Neural crest cell (in vitro differentiated cells): Measurements from ENCODE around the gene PAXIP1. TPM values are rescaled to one million over a fixed set of nuclear protein-coding genes. Genes with fewer than 3 reads are reported as not detected.

ENCODE experiments used
- DNase-seq: peaks from one replicate; pipeline ENCODE4 v3.0.0; 2021; ENCODE audit warnings: low read depth, mixed read lengths, low spot score
- H3K27ac Mint-ChIP-seq: one replicate; pipeline ENCODE4 v1.8.0; 2021; ENCODE audit warnings: mild to moderate bottlenecking, mixed read lengths; ENCODE audit not compliant: unreplicated experiment
- H3K27me3 Mint-ChIP-seq: 2 replicates; pipeline ENCODE4 v1.8.0; 2021; ENCODE audit warnings: low read depth, mild to moderate bottlenecking, mixed read lengths
- H3K36me3 Mint-ChIP-seq: 2 replicates; pipeline ENCODE4 v1.8.0; 2021; ENCODE audit warnings: low read depth, mild to moderate bottlenecking, mixed read lengths
- H3K4me1 Mint-ChIP-seq: 2 replicates; pipeline ENCODE4 v1.8.0; 2021; ENCODE audit warnings: mixed read lengths
- H3K4me3 Mint-ChIP-seq: one replicate; pipeline ENCODE4 v1.8.0; 2021; ENCODE audit warnings: mild to moderate bottlenecking, mixed read lengths
- H3K9me3 Mint-ChIP-seq: 2 replicates; pipeline ENCODE4 v1.8.0; 2021; ENCODE audit warnings: mixed read lengths
- CTCF ChIP-seq: fragments of 200-600 bp; sonication (generic); conservative IDR thresholded peaks from 2 replicates; pipeline ENCODE4 v1.5.0; 2021; ENCODE audit warnings: antibody characterized with exemption, mild to moderate bottlenecking
- total RNA-seq: library from RNA; stranded (reverse); gene quantifications from 2 replicates; pipeline ENCODE4 v1.2.1, GENCODE V29; 2021

Gene PAXIP1
- total RNA-seq, 1 donor from 2014 or later, result 32.1 TPM

GRCh38 chr7:155000795-155001194 lies 2.1 kb downstream of the PAXIP1 start:
- no peaks in the 10 kb centered on the region for H3K9me3 Mint-ChIP-seq
- TF ChIP-seq CTCF, result no peak
- H3K27ac Mint-ChIP-seq, result no peak overlapping the region
- H3K4me1 Mint-ChIP-seq, result peaks cover 17% of the 10 kb centered on the region
- peaks cover 2% of the 10 kb centered on the region for H3K36me3 Mint-ChIP-seq
- no peak for DNase-seq
- no peaks in the 10 kb centered on the region for H3K27me3 Mint-ChIP-seq
- no peak overlapping the region for H3K4me3 Mint-ChIP-seq

- Mint-ChIP-seq H3K36me3 (peaks cover 3% of the 10 kb centered on the region), H3K27ac (no peak overlapping the region)
These were observed 4.4 kb downstream of the PAXIP1 start for GRCh38 chr7:154998481-154998880.

GRCh38 chr7:154997840-154998370 lies 5.0 kb downstream of the PAXIP1 start:
- Mint-ChIP-seq H3K9me3 (no peaks in the 10 kb centered on the region), H3K27me3 (no peaks in the 10 kb centered on the region), H3K4me3 (no peak overlapping the region), H3K36me3 (peaks cover 9% of the 10 kb centered on the region), H3K4me1 (peaks cover 6% of the 10 kb centered on the region), H3K27ac (no peak overlapping the region)
- DNase-seq, result no peak
- TF ChIP-seq CTCF, result no peak

More at GRCh38 chr7:154998481-154998880, 4.4 kb downstream of the PAXIP1 start:
- Mint-ChIP-seq H3K27me3 (no peaks in the 10 kb centered on the region), H3K9me3 (no peaks in the 10 kb centered on the region), H3K4me3 (no peak overlapping the region), H3K4me1 (peaks cover 6% of the 10 kb centered on the region)
- no peak for DNase-seq
- TF ChIP-seq CTCF, result no peak

- no peak for DNase-seq
- H3K27ac Mint-ChIP-seq, result no peak overlapping the region
- no peak overlapping the region for H3K4me3 Mint-ChIP-seq
- H3K4me1 Mint-ChIP-seq, result peaks cover 3% of the 10 kb centered on the region
- H3K27me3 Mint-ChIP-seq, result no peaks in the 10 kb centered on the region
- no peak for TF ChIP-seq CTCF
- no peaks in the 10 kb centered on the region for H3K9me3 Mint-ChIP-seq
- peaks cover 14% of the 10 kb centered on the region for H3K36me3 Mint-ChIP-seq
These were observed 6.2 kb downstream of the PAXIP1 start for GRCh38 chr7:154996756-154997155.

- no peak for DNase-seq
- no peaks in the 10 kb centered on the region for H3K9me3 Mint-ChIP-seq
- TF ChIP-seq CTCF, result no peak
- no peak overlapping the region for H3K27ac Mint-ChIP-seq
- peaks cover 14% of the 10 kb centered on the region for H3K36me3 Mint-ChIP-seq
- no peaks in the 10 kb centered on the region for H3K4me1 Mint-ChIP-seq
- H3K4me3 Mint-ChIP-seq, result no peak overlapping the region
- no peaks in the 10 kb centered on the region for H3K27me3 Mint-ChIP-seq
These were observed 6.8 kb downstream of the PAXIP1 start for GRCh38 chr7:154996101-154996500.

- H3K27ac Mint-ChIP-seq, result no peak overlapping the region
- H3K4me3 Mint-ChIP-seq, result no peak overlapping the region
- no peaks in the 10 kb centered on the region for H3K4me1 Mint-ChIP-seq
- H3K27me3 Mint-ChIP-seq, result no peaks in the 10 kb centered on the region
- H3K9me3 Mint-ChIP-seq, result no peaks in the 10 kb centered on the region
- H3K36me3 Mint-ChIP-seq, result peaks cover 14% of the 10 kb centered on the region
- no peak for TF ChIP-seq CTCF
- no peak for DNase-seq
These were observed 7.9 kb downstream of the PAXIP1 start for GRCh38 chr7:154994996-154995395.
